ENCODE results near the gene CST9. TPM values are rescaled to one million over a fixed set of nuclear protein-coding genes. Genes with fewer than 3 reads are reported as not detected.
"Not testable (repeated sequence)": the region's sequence is repeated elsewhere in the genome, so short reads cannot be mapped to it uniquely, and the experiment has no call there.

CST9 gene
- total RNA-seq, 2 donors from 2014 or later = not detected

- intact Hi-C loops (cut with DNase I, micrococcal nuclease) = no loop called here
- peak; percentile 58 to 74 for DNase-seq
- peak; percentile 56 for ATAC-seq
Measured at GRCh38 chr20:23639490-23639958, 33.8 kb upstream of the CST9 start.

- ATAC-seq (no peak), DNase-seq (no peak)
- intact Hi-C loops (cut with DNase I, micrococcal nuclease) = no loop called here
Measured at GRCh38 chr20:23638309-23638708, 32.6 kb upstream of the CST9 start.

DNA sequence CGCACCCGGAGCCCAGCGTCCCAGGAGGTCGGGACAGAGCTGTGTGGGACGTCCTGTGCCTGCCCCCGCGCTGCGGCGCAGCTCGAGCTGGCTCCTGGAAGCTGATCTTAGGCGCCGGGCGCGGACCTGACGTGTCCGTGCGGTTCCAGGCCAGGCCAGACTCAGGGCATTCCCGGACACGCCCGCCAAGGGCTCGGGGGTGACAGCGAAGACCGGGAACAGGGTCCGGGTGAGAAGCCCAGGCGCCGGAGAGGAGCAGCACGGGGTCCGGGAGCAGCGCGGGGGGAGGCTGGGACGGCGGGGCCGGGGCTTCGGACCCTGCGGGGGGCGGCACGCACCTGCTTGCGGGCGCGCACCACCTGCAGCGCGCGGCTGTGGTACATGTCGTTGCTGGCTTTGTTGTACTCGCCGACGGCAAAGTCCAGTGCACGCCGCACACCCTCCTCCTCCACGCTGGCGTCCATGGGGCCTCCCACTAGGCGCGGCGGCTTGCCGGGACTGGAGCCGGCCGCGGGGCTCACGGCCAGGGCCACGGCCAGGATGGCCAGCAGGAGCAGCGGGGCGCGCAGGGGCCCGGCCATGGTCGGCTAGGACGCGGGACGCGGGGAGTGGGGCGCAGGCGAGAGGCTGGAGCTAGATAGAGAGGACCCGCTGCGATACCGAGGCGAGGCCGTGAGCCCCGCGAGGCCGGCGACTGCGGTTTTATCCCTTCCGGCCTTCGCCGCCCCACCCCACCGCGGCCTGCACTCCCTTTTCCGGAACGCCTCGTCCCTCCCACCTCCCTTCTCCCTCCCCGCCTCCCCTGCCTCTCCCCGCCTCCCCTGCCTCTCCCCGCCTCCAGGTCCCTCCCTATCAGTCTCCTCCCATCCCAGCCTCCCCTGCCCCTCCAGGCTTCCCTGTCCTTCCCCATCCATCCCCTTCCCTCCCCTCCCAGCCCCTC, 31.8 kb upstream of the CST9 start, which contains the start of gene CST3:
TSS of gene CST3 (minus strand) at position 674 of the 940 bp plus-strand sequence. CDS start at position 581, 93 bp downstream.
- ATAC-seq (peak; percentile 85), DNase-seq (peak; percentile 93 to 95)
- intact Hi-C loops (cut with DNase I, micrococcal nuclease) = no loop called here

GRCh38 chr20:23636908-23637281, 31.2 kb upstream of the CST9 start:
- no peak for DNase-seq
- intact Hi-C loops (cut with DNase I, micrococcal nuclease) = no loop called here
- ATAC-seq = no peak

DNA sequence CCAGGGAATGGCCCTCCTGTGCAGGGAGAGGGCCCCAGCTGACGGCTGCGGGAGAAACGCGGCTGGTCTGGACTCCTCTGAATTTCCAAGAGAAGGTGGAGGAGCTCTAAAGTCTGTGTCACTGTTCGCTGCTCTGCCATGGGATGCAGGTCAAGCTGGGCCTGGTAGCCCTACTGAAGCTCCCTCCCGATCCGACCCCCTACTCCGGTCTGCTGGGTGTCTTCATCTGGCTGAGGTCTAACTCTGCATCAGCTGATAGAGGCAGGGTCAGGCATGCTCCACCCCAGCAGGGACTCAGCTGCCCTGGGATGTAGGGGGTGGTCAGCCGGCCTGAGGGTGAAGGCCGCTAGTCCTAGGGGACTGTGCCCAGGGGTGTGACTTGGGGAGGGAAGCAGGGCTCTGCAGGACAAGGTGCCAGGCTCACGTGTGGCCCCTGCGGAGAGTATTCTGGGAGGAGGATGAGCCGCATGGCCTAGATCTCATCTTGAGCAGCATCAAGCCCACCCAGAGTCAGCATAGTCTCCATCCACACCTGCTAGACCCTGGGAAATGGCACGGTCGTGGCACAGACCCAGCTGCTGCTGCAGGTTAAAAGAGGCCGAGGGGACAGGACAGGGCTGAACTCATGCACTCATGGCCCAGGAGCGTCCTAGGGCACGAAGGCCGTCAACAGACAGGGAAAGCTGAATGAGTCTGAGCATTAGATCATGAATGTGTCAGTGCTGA, 30.6 kb upstream of the CST9 start:
- DNase-seq (no peak), ATAC-seq (no peak)
- intact Hi-C loops (cut with DNase I, micrococcal nuclease) = no loop called here

- DNase-seq, ATAC-seq: not testable (repeated sequence)
Measured at GRCh38 chr20:23635768-23636090, 30.0 kb upstream of the CST9 start.

DNA sequence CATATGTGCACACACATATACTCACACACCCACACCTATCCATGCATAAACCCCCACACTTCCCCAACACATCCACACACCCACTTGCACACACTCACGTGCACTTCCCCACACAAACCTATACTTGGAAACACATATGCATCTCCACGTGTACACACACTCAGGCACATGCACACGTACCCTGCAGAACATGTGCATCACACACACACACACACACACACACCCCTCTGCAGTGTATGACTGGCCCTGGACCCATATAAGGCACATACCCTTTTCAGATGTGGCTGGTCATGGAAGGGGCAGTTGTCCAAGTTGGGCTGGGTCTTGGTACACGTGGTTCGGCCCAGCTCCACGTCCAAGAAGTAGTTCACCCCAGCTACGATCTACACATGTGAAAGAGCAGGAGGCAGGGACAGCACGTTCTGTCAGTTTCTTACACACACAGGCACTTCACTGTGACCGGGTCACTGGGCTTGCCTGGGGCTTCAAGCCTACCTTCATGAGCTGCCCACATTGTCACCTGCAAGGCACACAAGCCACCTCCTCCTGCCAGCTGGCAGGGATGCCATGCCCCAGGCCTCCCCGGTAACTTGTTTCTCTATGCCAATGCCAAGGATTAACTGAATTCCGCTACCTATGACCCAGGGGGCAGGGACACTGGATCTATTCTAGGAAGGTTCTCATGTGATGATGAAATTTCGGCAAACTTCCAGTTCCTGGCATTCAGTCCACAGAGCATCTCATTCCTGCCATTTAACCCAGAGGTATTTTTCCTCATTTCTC, 29.5 kb upstream of the CST9 start:
- ATAC-seq = no peak
- intact Hi-C loops (cut with DNase I, micrococcal nuclease) = no loop called here

More at GRCh38 chr20:23635768-23636090, 30.0 kb upstream of the CST9 start:
- intact Hi-C loops (cut with DNase I, micrococcal nuclease) = not testable (repeated sequence)

GRCh38 chr20:23634044-23634801, 28.5 kb upstream of the CST9 start:
- intact Hi-C loops (cut with DNase I, micrococcal nuclease) = no loop called here
- DNase-seq (no peak), ATAC-seq (no peak)

More for the DNA sequence above, 29.5 kb upstream of the CST9 start:
- DNase-seq = no peak

GRCh38 chr20:23632711-23633573, 27.2 kb upstream of the CST9 start:
- intact Hi-C loops (cut with DNase I, micrococcal nuclease) = no loop called here
- DNase-seq (no peak), ATAC-seq (no peak)

DNA sequence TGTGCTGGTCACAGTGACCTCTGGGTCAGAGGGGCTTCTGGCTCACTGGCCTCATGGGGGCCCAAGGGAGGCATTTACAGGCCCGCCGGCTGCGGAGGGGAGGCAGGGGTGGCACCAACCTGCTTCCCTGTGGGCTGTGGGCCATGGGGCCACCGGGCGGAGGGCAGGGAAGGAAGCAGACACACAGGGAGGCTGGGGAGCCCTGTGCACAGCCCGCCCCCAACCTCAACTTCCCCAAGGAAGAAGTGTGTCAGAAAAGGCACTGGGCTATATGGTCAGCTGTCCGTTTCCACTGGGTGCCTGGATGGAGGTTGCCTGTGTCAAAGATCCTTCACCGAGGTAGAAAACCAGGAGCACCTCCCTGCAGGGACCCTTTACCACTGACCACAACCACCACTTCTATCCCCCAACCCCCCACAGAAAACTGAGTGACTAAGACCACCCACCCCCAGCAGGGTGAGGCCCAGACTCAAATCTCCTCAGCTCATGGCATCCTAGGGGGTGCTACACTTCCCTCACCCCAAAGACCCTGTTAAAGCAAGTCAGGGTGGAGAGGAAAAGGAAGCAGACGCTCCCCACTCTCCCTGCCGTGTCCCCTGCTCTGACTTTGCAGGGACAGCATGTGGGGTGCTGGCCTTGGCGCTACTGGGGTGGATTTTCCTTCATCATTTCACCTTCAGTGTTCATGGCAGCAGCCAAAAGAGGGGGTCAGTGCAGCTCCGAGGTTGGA, 26.4 kb upstream of the CST9 start:
- ATAC-seq (no peak), DNase-seq (no peak)
- intact Hi-C loops (cut with DNase I, micrococcal nuclease) = no loop called here

DNA sequence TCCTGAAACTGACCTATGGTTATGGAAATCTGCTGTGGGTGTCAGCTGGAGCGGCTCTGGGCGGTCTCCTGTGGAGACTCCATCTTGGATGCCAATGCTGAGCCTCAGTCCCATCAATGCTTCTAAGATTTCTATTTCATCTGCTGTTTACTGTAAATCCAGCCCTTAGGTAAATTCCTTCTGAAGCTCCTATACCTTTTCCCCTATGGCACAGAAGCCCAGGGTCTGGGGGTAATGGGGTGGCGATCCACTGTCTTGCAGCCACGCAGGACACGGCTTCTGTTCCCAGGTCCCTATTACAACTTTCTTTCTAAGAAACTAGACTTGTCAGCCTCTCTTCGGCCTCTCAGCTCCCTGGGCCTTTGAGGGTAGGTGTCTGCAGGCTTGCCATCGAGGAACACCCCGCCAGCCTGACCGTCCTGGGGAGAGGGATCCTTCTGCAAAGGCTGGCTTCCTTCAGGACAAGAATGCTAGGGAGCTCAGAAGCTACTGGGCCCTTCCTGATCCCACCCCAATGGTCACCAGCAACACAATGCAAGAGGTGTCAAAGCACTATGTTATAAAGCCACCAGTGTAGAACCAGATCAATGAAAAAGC, 25.6 kb upstream of the CST9 start:
- DNase-seq (no peak), ATAC-seq (no peak)
- intact Hi-C loops (cut with DNase I, micrococcal nuclease) = no loop called here

DNA sequence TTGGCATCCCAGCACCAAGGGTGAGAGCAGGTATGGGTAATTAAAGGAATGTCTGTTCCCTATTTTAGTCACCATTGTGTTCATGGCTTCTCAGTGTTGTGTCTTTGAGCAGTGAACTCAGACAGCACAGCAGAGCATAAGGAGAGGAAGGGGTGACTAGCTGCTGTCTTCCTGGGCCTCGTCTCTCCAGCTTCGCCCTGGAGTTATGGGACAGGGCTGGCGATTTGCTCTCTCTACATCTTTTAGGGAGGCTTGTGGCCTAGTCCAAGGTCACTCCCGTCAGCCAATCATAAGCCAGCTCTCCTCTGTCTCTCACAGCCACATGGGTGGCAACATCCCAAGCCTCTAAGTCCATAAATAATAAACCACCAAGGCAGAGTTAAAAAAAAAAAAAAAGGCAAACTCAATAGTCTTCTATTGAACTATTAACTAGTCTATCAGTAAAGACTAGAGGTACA, 24.7 kb upstream of the CST9 start:
- no peak for ATAC-seq
- no peak for DNase-seq
- intact Hi-C loops (cut with DNase I, micrococcal nuclease) = no loop called here

- DNase-seq = no peak
- ATAC-seq = peak; percentile 30
- intact Hi-C loops (cut with DNase I, micrococcal nuclease) = loop anchor here in 1 of 2 donors (10.0 kb wide), 1 partner anchor 275 kb away; the partner anchor contains the start of gene NXT1
Measured at GRCh38 chr20:23629542-23630391, 24.1 kb upstream of the CST9 start.

DNA sequence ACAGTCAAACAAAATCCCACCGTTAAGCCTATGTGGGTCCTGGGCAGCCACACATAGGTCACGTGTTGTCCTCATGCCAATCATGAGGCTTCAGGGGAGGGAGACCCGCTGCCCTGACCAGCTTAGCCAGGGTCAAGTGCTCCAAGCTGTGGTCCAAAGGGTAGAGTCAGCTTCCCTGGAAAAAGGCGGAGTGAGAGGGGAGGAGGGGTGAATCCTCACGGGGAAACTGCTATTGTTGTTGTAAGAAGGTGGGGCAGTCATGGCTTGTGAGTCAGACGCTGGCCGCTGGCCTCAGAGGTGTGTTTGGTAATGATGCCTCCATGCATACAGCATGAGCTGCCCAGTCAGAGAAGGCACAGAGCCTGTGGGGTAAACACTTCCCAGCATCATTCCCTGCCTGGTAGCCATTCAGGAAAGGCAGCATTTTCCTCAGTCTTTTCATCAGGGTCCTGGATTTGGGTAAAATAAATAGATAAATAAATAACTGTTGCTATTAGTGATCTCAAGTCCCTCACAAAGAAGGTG, 23.4 kb upstream of the CST9 start:
- intact Hi-C loops (cut with DNase I, micrococcal nuclease) = loop anchor here in 1 of 2 donors (10.0 kb wide), 1 partner anchor 274 kb away; the partner anchor contains the start of gene NXT1
- ATAC-seq = peak; percentile 94
- peak; percentile 63 to 81 for DNase-seq

GRCh38 chr20:23628402-23629016, 22.8 kb upstream of the CST9 start:
- no peak for DNase-seq
- ATAC-seq = no peak
- intact Hi-C loops (cut with DNase I, micrococcal nuclease) = loop anchor here in 1 of 2 donors (10.0 kb wide), 1 partner anchor 274 kb away; the partner anchor contains the start of gene NXT1

Measured in left colon (tissue), 2 donors.